WTC11 (cell line): Measurements from ENCODE around the gene GGCX. TPM values are rescaled to one million over a fixed set of nuclear protein-coding genes. Genes with fewer than 3 reads are reported as not detected.

Experiments used
- ATAC-seq: fragments of 200-7000 bp; cut with Tn5 transposase; 2 replicates; pipeline ENCODE4 v1.10.0; 2021; ENCODE audit warnings: mild to moderate bottlenecking, moderate library complexity
- CTCF ChIA-PET: fragments of 300-600 bp; sonication (Branson Sonifier 250); formaldehyde crosslinking; loops from one replicate; lab custom pipeline; 2021; ENCODE audit warnings: antibody characterized with exemption; lab: Charles Lee
- POLR2A ChIA-PET: fragments of 350-600 bp; sonication (Branson Sonifier 250); formaldehyde crosslinking; loops from one replicate; lab custom pipeline; 2021; ENCODE audit warnings: antibody characterized with exemption; lab: Charles Lee
- DNase-seq: peaks from one replicate; pipeline ENCODE4 v3.0.0; 2021; ENCODE audit warnings: low spot score
- H3K27ac Mint-ChIP-seq: 2 replicates; pipeline ENCODE4 v1.8.0; 2021; ENCODE audit warnings: mixed read lengths
- H3K27me3 Mint-ChIP-seq: 2 replicates; pipeline ENCODE4 v1.8.0; 2021; ENCODE audit warnings: low read depth, mild to moderate bottlenecking, moderate library complexity, mixed read lengths
- H3K36me3 Mint-ChIP-seq: 2 replicates; pipeline ENCODE4 v1.8.0; 2021; ENCODE audit warnings: mixed read lengths
- H3K4me1 Mint-ChIP-seq: 2 replicates; pipeline ENCODE4 v1.8.0; 2022; ENCODE audit warnings: mixed read lengths
- H3K4me3 Mint-ChIP-seq: 2 replicates; pipeline ENCODE4 v1.8.0; 2021; ENCODE audit warnings: mild to moderate bottlenecking, moderate library complexity, mixed read lengths
- H3K9me3 Mint-ChIP-seq: 2 replicates; pipeline ENCODE4 v1.8.0; 2021; ENCODE audit warnings: mixed read lengths
- AFF4 ChIP-seq: sonication (generic); formaldehyde crosslinking; IDR thresholded peaks from 2 replicates; pipeline ENCODE4 v1.8.1; 2023; ENCODE audit warnings: mild to moderate bottlenecking, missing genetic modification reagents, borderline replicate concordance
- AR ChIP-seq: fragments of 250-450 bp; sonication (Bioruptor Pico); IDR thresholded peaks from 2 replicates; pipeline ENCODE4 v1.9.0; 2021; ENCODE audit warnings: mild to moderate bottlenecking
- CREB1 ChIP-seq: sonication (generic); formaldehyde crosslinking; IDR thresholded peaks from 2 replicates; pipeline ENCODE4 v1.8.0; 2023; ENCODE audit warnings: mild to moderate bottlenecking, missing genetic modification reagents
- CREM ChIP-seq: sonication (generic); formaldehyde crosslinking; IDR thresholded peaks from 2 replicates; pipeline ENCODE4 v1.8.1; 2022; ENCODE audit warnings: mild to moderate bottlenecking, missing genetic modification reagents, moderate library complexity
- CTCF ChIP-seq: fragments of 200-600 bp; IDR thresholded peaks from 2 replicates; pipeline ENCODE4 v1.8.0; 2022; ENCODE audit warnings: antibody characterized with exemption
- E2F1 ChIP-seq: sonication (generic); formaldehyde crosslinking; IDR thresholded peaks from 2 replicates; pipeline ENCODE4 v1.8.0; 2022; ENCODE audit warnings: mild to moderate bottlenecking, missing genetic modification reagents
- FOXK1 ChIP-seq: sonication (generic); formaldehyde crosslinking; IDR thresholded peaks from 2 replicates; pipeline ENCODE4 v1.8.0; 2022; ENCODE audit warnings: mild to moderate bottlenecking, moderate library complexity, missing genetic modification reagents
- HMGXB4 ChIP-seq: sonication (generic); formaldehyde crosslinking; IDR thresholded peaks from 2 replicates; pipeline ENCODE4 v1.8.1; 2023; ENCODE audit warnings: mild to moderate bottlenecking, moderate library complexity, missing genetic modification reagents
- PREB ChIP-seq: sonication (generic); formaldehyde crosslinking; IDR thresholded peaks from 2 replicates; pipeline ENCODE4 v1.8.1; 2022; ENCODE audit warnings: mild to moderate bottlenecking, missing genetic modification reagents, moderate library complexity, borderline replicate concordance
- STAT6 ChIP-seq: sonication (generic); formaldehyde crosslinking; conservative IDR thresholded peaks from 2 replicates; pipeline ENCODE4 v1.8.1; 2023; ENCODE audit warnings: mild to moderate bottlenecking, low read depth, missing genetic modification reagents, moderate library complexity
- TCF7 ChIP-seq: sonication (generic); formaldehyde crosslinking; IDR thresholded peaks from 2 replicates; pipeline ENCODE4 v1.8.0; 2022; ENCODE audit warnings: mild to moderate bottlenecking, low read depth, missing genetic modification reagents, moderate library complexity
- USF1 ChIP-seq: sonication (generic); formaldehyde crosslinking; IDR thresholded peaks from 2 replicates; pipeline ENCODE4 v1.8.0; 2022; ENCODE audit warnings: mild to moderate bottlenecking, missing genetic modification reagents
- ZBTB43 ChIP-seq: sonication (generic); formaldehyde crosslinking; IDR thresholded peaks from 2 replicates; pipeline ENCODE4 v1.8.1; 2023; ENCODE audit warnings: mild to moderate bottlenecking, missing genetic modification reagents
- ZMAT4 ChIP-seq: fragments of 250-450 bp; sonication (Bioruptor Pico); IDR thresholded peaks from 2 replicates; pipeline ENCODE4 v1.9.0; 2021; ENCODE audit warnings: mild to moderate bottlenecking
- ZNF671 ChIP-seq: fragments of 250-450 bp; sonication (Bioruptor Pico); IDR thresholded peaks from 2 replicates; pipeline ENCODE4 v1.8.0; 2021; ENCODE audit warnings: mild to moderate bottlenecking
- total RNA-seq: library from RNA; stranded (reverse); gene quantifications from 3 replicates; pipeline ENCODE4 v1.2.3, GENCODE V29; 2021

Gene GGCX
- total RNA-seq, 1 experiment from 2014 or later, result 40.9 TPM

GRCh38 chr2:85534099-85534498 is 27.2 kb downstream of the GGCX start:
- CTCF ChIA-PET, result interaction anchor here (1.4 kb wide), 1 partner anchor 96 kb away, joined by 3 read pairs; no protein-coding TSS in a partner anchor
- Mint-ChIP-seq H3K27ac (no peak overlapping the region), H3K27me3 (no peaks in the 10 kb centered on the region; the same call in 1 of the 2 replicates), H3K4me3 (no peak overlapping the region), H3K9me3 (peaks cover 5% of the 10 kb centered on the region), H3K4me1 (peaks cover 15% of the 10 kb centered on the region), H3K36me3 (0 out of 2 replicates have a peak, but pooled peaks cover 1% of the 10 kb centered on the region)
- DNase-seq (no peak), ATAC-seq (no peak)
- POLR2A ChIA-PET, result interaction anchor here (0.6 kb wide), 1 partner anchor 198 kb away, joined by 4 read pairs; no protein-coding TSS in a partner anchor
- no peak for TF ChIP-seq E2F1 (CRISPR knock-in tag)
- TF ChIP-seq ZMAT4, result no peak
- TF ChIP-seq FOXK1, result no peak
- no peak for TF ChIP-seq PREB (CRISPR knock-in tag)
- TF ChIP-seq ZNF671 (CRISPR knock-in tag), result no peak
- TF ChIP-seq STAT6, result no peak
- TF ChIP-seq USF1 (CRISPR knock-in tag), result no peak
- no peak for TF ChIP-seq HMGXB4
- TF ChIP-seq CTCF, result no peak
- no peak for TF ChIP-seq CREM
- TF ChIP-seq CREB1 (CRISPR knock-in tag), result no peak
- TF ChIP-seq ZBTB43 (CRISPR knock-in tag), result no peak
- TF ChIP-seq AFF4 (CRISPR knock-in tag), result no peak
- no peak for TF ChIP-seq AR (CRISPR knock-in tag)
- TF ChIP-seq TCF7 (CRISPR knock-in tag), result no peak
